ENCODE data around the gene LGI4. TPM values are rescaled to one million over a fixed set of nuclear protein-coding genes. Genes with fewer than 3 reads are reported as not detected.

LGI4 gene
- total RNA-seq, 1 experiment from 2014 or later: 0.32 TPM

DNA sequence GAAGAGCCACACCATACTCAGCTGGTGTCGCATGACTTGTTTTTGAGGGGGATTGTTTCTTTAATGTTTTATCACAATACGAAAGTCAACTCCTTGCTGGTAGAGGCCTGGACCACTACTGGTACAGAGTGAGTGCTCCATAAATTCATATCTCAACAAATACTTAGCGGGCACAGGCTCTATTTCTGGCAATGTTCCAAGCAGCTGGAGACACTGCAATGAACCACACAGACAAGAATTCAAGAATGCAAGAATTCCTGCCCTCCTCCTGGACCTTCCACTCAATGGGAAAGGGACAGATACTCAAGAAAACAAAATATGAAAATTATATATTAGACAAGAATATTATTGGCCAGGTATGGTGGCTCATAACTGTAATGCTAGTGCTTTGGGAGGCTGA, 14.6 kb upstream of the LGI4 start:
- no peak for TF ChIP-seq TCF7L2 (IDR thresholded peaks at IDR 0.05; ENCODE audit: borderline replicate concordance, extremely low read depth, insufficient read depth, insufficient read length)
- TF ChIP-seq, protein P1, sequence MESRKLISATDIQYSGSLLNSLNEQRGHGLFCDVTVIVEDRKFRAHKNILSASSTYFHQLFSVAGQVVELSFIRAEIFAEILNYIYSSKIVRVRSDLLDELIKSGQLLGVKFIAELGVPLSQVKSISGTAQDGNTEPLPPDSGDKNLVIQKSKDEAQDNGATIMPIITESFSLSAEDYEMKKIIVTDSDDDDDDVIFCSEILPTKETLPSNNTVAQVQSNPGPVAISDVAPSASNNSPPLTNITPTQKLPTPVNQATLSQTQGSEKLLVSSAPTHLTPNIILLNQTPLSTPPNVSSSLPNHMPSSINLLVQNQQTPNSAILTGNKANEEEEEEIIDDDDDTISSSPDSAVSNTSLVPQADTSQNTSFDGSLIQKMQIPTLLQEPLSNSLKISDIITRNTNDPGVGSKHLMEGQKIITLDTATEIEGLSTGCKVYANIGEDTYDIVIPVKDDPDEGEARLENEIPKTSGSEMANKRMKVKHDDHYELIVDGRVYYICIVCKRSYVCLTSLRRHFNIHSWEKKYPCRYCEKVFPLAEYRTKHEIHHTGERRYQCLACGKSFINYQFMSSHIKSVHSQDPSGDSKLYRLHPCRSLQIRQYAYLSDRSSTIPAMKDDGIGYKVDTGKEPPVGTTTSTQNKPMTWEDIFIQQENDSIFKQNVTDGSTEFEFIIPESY (IDR thresholded peaks at IDR 0.05; ENCODE audit: extremely low read depth, insufficient replicate concordance, low read length): no peak
- no peak for TF ChIP-seq EZH2phosphoT487 (IDR thresholded peaks at IDR 0.05; ENCODE audit: borderline replicate concordance)
- TF ChIP-seq SRF (IDR thresholded peaks at IDR 0.05; ENCODE audit: low read depth): no peak
- no peak for TF ChIP-seq SP1 (IDR thresholded peaks at IDR 0.05; ENCODE audit: low read depth)
- no peak for TF ChIP-seq EGR1 (IDR thresholded peaks at IDR 0.05; ENCODE audit: low read depth)
- TF ChIP-seq, protein P2, sequence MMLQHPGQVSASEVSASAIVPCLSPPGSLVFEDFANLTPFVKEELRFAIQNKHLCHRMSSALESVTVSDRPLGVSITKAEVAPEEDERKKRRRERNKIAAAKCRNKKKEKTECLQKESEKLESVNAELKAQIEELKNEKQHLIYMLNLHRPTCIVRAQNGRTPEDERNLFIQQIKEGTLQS (IDR thresholded peaks at IDR 0.05): no peak
- no peak for TF ChIP-seq JUND (IDR thresholded peaks at IDR 0.05)
- TF ChIP-seq, protein P3, sequence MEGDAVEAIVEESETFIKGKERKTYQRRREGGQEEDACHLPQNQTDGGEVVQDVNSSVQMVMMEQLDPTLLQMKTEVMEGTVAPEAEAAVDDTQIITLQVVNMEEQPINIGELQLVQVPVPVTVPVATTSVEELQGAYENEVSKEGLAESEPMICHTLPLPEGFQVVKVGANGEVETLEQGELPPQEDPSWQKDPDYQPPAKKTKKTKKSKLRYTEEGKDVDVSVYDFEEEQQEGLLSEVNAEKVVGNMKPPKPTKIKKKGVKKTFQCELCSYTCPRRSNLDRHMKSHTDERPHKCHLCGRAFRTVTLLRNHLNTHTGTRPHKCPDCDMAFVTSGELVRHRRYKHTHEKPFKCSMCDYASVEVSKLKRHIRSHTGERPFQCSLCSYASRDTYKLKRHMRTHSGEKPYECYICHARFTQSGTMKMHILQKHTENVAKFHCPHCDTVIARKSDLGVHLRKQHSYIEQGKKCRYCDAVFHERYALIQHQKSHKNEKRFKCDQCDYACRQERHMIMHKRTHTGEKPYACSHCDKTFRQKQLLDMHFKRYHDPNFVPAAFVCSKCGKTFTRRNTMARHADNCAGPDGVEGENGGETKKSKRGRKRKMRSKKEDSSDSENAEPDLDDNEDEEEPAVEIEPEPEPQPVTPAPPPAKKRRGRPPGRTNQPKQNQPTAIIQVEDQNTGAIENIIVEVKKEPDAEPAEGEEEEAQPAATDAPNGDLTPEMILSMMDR (IDR thresholded peaks at IDR 0.05 in 2 of 3, conservative IDR thresholded peaks at IDR 0.05 in 1 of 3; ENCODE audit: borderline replicate concordance in 1 of 3, insufficient read depth in 1 of 3, low read depth in 2 of 3, low read length in 2 of 3): no peak
- Histone ChIP-seq H2AFZ (ENCODE audit: low read depth, low read length, poor library complexity, severe bottlenecking) (no peak overlapping the region), H3K9ac (ENCODE audit: low read length) (no peak overlapping the region), H4K20me1 (ENCODE audit: insufficient read depth) (no peaks in the 10 kb centered on the region), H3K79me2 (ENCODE audit: insufficient read depth, low read length) (peaks cover 2% of the 10 kb centered on the region; the same call in 1 of the 2 replicates), H3K4me2 (ENCODE audit: low read length) (no peak overlapping the region), H3K9me3 (ENCODE audit: control insufficient read depth in 1 of 2, insufficient read depth in 1 of 2, low read depth in 1 of 2, low read length in 2 of 2) (no peaks in the 10 kb centered on the region), H3K4me1 (ENCODE audit: control insufficient read depth in 1 of 2, insufficient read depth in 2 of 2, low read length in 2 of 2) (peaks cover 12 to 40% of the 10 kb centered on the region in 2 experiments), H3K27ac (ENCODE audit: low read depth, low read length) (no peak overlapping the region), H3K36me3 (ENCODE audit: control insufficient read depth in 1 of 2, insufficient read depth in 2 of 2, low read length in 2 of 2) (no peaks in the 10 kb centered on the region), H3K9me2 (ENCODE audit: insufficient read depth) (no peaks in the 10 kb centered on the region), H3K4me3 (replicated peaks in 1 of 2; ENCODE audit: low read depth in 1 of 2, low read length in 2 of 2) (no peak overlapping the region), H3K27me3 (ENCODE audit: insufficient read depth, low read length) (no peaks in the 10 kb centered on the region)
- ChIA-PET POLR2A (no interaction called here), CTCF (no interaction called here), RAD21 (ENCODE audit: low non-redundant PET in 1 of 2, low total read pairs in 2 of 2, uncharacterized antibody in 2 of 2, unreplicated experiment in 2 of 2) (no interaction called here)
- ATAC-seq (no peak), DNase-seq (ENCODE audit: low read depth, low spot score) (no peak)
- intact Hi-C loops (cut with micrococcal nuclease): no loop called here
- BruUV-seq (replicated peaks): no TSS peak
